SK-N-DZ (cell line): Measurements from ENCODE around the gene STK32A.
A peak's percentile ranks its signal among the peaks of the same experiment; 100 is the strongest.

Source experiments
- DNase-seq: peaks from one replicate; pipeline ENCODE4 v3.0.0-alpha.2; 2015; ENCODE audit warnings: low spot score

STK32A gene

GRCh38 chr5:147390654-147391225, 155.9 kb downstream of the STK32A start:
- DNase-seq, result no peak

DNA sequence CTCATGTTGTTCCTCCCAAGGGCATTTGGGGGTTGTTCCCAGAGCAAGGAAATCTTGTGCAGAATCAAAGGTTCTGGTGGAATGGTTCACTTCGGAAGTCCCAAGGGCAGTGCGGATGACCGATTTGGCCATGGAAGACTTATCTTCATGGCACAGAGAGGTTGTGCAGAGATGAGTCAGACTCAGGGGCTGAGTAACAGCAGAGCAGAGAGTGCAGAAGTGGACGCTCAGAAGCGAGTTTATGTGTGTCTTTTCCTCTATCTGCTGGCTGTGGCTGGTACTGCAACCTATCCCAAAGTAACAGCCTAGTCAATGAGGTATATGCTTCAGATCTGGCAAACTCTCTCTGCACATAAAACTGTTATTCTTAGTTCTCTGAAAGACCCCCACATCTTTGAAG, 157.0 kb downstream of the STK32A start:
- DNase-seq, result peak; percentile 33

- DNase-seq, result no peak
Measured at GRCh38 chr5:147393874-147394672, 159.2 kb downstream of the STK32A start.

DNA sequence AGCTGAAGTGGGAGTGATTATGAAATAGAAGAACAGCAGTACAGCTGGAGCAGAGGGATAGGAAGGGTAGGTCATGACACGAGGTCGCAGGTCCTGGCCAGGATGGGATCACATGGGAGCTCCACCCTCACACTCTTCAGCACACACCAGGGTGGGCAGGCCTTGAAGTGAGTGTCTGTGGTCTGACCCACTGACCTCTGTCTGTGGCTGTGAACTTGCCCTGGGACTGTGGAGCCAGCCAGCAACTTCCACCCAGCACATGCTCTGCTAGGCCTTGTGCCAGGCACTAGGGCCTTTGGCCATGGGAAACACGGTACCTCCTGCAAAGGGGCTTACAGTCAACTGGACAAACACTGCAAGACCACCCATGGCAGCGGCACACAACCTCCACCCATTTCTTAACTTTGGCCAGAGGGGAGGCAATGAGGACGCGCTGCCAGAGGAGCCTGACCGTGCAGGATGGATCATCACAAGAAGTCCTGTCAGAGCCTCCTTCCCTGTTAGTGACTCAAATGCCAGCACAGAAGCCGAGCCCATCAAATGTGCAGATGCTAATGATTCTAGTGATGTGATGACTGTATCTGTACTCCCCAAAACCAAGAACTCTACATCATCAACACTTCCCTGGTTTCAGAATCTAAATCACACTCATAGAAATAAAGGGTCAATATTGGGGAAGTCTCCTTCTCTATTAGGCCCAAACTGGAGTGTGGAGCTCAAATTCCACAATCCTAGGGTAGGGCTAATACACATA, 161.4 kb downstream of the STK32A start:
- no peak for DNase-seq

GRCh38 chr5:147397616-147398015, 162.8 kb downstream of the STK32A start:
- no peak for DNase-seq

DNA sequence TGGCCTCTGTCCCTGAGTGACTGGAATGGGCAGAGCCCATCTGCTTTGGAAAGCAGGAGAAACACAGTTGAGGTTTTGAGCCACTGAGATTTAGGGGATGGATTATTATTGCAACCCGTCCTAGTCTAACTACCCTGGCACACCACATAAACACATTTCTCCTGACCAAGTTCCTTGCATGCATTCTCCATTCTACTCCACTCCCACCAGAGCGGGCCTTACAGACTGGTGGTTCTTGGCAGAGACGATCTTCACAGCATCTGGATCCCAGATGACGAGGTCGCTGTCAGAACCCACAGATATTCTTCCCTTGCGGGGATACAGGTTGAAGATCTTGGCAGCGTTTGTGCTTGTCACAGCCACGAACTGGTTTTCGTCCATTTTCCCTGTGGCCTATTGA, 164.0 kb downstream of the STK32A start:
- no peak for DNase-seq

DNA sequence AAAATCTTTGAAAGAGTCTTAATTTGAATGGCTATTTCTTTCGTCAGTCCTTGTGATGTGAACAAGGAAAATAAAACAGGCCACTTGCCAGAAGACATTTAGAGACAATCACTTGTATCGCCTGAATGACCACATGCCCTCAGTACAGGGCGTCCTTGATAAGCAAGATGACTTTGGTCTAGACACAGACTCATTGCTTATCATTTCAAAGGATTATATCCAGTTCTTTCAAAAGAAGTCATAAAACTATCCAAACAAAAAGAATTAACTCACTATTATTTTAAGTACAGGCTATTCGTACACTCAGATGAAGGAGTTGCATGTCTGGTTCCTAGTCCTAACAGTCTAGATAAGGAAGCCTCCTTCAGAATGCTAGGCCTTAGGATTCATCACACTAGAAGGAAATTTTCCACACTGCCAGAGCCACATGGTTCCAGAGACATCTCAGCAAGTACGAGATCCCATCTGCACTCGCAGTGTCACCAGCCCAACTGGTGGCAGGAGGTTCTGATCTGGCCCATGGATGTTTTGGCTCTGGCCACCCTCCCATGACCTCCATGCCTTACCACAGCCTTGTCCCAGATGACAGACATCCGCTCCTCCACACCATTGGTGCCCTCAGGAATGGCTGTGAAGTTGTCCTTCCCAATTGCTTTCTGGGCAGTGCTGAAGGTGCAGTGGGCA, 165.4 kb downstream of the STK32A start:
- DNase-seq, result no peak

DNA sequence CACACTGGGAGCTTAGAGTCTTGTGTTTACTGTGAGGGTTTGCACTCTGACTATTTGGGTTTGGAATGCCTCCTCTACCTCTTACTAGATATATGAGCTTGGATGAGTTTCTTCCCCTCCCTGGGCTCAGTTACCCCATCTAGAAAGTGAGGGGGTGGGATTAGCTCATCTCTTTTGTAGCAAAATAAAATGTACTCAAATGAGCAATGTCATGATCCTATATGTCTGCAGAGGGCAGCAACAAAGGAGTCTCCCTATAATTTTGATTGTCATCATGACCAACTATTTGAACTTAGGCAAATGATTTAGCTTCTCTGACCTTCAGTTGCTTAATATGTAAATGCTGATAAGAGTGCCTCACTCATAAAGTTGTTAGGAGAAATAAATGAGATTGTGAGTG, 166.1 kb downstream of the STK32A start:
- no peak for DNase-seq

DNA sequence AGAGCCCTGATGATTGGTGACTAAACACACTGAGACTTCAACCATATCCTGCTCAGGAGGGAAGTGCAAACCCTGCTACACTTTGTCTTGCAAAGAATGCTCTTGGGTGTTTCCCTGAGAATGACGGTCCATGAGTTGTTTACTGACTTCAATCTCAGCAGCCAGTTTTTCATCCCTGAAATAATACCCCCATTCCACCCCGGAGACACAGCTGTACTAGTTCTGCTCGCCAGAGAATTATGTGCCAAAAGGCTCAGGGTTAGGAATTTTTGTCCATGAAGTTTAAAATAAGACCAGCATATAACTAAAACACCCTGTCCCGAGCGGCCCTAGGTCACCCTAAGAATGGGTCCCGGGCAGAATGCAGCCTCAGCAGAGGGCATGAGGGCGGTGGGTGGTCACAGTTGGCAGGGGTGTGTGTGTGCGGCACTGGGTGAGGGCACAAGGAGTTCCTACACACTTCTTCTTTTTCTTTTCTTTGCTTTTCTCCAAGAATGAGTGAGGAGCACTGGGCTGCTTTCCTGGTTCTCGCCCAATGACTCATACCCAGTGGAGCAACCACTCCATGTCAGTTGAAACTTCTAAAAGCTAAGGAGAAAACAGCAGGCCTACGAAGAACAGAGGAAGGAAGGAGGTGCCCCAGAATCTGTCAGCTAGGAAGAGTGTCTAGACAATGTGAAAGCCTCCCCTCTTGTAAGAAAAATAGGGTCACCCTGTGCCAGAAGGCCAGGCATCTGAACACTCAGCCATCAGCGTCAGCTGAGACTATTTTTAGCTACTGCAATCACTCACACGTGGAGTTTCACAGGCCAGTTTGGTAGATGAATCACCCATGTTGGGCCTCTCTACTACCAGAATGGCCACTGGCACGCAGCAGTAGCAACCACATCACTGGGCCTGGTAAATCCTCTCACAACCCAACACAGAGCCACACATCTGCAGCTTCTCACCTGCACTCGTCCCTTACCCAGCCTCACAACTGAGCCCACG, 169.1 kb downstream of the STK32A start:
- no peak for DNase-seq

GRCh38 chr5:147404706-147405105, 169.9 kb downstream of the STK32A start:
- no peak for DNase-seq

DNA sequence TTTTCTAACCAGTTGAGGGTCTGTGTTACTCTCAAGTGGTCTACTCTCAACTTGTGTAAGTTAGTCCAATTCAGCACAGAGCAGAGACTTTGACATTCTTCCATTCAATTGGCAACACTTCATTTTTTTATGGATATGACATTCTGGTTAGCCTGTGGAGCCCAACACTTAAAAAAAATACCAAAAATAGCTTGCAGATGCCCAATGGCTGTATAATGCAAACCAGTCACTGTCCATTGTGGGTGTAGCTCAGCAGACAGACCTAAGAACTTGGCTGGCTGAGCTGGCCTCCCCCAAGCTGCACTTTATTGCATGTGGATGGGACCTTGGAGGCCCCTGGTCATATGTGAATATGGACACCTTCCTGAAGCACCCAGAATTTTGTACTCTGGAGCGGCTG, 171.8 kb downstream of the STK32A start:
- no peak for DNase-seq

GRCh38 chr5:147407094-147407681, 172.4 kb downstream of the STK32A start:
- no peak for DNase-seq

DNA sequence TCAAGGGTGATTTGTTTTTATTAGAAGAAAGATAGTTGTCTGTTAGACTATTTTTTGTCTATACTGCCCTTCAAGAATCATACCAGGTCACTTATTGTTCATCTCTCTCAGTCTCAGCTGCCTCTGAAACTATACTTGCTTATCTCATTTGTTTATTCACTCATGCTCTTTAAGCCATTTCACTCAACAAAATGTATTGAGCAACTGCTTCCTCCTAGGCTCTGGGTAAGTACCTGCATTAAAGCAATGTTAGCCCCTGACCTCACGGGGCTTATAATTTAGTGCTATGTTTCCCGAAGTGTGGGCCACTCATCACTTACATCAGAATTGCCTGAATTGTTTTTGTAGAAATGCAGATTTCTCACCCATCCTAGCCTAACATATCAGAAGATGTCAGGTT, 174.2 kb downstream of the STK32A start:
- no peak for DNase-seq

DNA sequence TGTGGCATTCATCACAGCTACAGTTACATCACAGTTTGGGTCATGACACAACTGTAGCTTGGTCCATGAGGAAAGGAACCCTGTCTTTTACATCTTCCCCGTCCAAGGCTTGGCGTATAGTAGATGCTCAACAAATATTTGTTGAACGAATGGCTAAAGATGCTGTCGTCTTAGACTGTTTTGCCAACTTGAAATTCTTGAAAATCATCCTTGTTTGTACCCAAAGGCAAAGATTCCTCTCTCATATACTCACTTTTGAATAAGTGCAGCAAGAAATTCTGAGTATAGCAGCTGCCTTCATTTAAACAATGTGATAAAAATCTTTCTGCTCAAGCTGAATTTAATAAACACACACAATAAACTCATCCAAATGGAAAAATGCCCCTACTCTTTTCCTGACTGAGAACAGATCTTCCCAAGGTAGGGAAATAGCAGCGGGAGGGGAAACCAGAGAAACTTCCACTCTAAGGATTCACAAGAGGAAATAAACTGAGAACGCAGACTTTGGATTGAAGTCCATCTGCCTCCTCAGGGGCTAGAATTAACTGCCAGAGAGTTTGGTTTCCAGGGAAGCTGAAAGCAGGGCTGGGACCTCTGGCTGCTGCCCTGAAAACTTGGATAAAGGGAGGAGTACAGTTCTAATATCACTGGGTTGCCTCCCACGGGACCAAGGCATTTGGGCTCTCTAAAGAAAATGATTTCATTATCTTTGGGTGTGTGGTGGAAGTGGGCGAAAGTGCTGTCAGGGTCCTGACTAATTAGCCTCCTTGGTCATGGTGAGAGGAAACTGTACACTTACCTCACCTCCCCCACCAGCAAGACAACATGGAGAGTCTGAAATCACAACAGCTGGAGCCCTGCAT, 175.9 kb downstream of the STK32A start:
- peak; percentile 22 for DNase-seq

- no peak for DNase-seq
Measured at GRCh38 chr5:147411359-147412319, 176.8 kb downstream of the STK32A start.

- no peak for DNase-seq
Measured at GRCh38 chr5:147412561-147412960, 177.7 kb downstream of the STK32A start.

DNA sequence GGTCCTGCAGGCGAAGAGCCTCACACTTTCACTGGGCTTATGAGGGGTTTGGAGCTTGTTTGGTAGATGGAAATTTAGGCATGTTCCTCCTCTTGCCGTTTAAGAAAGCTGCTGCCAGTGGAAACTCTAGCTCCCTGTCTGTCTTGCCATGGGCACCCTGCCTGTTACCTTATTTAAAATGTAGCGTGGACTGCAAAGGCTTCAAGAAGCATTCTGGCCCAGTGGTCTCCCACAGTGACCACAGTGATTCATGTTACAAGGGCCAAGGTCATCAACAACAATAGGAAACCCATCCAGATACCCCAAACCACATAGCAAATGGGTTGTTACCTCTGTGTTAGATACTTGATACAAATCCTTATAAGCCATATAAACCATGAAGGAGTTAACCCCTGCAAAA, 178.4 kb downstream of the STK32A start:
- no peak for DNase-seq

DNA sequence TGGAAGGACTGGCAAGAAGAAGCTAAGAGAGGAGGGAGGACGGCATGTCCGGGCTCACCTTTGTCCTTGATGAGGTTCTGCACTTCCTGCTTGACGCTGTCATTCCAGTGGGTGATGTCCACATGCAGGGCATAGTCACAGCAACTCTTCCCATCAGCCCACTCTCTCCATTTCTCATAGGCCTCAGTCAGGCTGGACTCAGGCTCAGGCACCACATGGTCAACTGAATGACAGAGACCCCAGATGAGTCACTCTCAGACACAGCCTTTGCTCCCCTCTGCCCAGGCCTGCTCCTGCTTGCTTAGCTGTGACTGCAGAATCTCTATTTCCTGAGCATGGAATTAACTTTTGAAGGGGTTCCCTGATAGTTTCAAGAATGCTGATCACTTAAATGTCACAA, 180.8 kb downstream of the STK32A start:
- no peak for DNase-seq
